Fibroblast of mammary gland (primary cell): ENCODE data around the gene DHX15.

Source experiments
- DNase-seq: peaks from one replicate; pipeline ENCODE4 v3.0.0-alpha.2; 2010; ENCODE audit warnings: low read depth
- H3K4me3 ChIP-seq: 2 replicates; pipeline ENCODE4 v1.5.1; 2011; ENCODE audit warnings: low read depth, mild to moderate bottlenecking, low read length, moderate library complexity; ENCODE audit not compliant: control insufficient read depth
- CTCF ChIP-seq: conservative IDR thresholded peaks from 2 replicates; pipeline ENCODE4 v1.5.1; 2011; ENCODE audit warnings: low read depth, low read length, inconsistent platforms; ENCODE audit not compliant: control insufficient read depth, insufficient read depth

Gene DHX15

GRCh38 chr4:24477919-24478318 lies 106.4 kb downstream of the DHX15 start:
- DNase-seq, result peak; percentile 74
- TF ChIP-seq CTCF, result no peak
- H3K4me3 ChIP-seq, result no peak overlapping the region
